Right forelimb (tissue), 1 donor: ENCODE results near the gene BCL2L11.

Source experiments
- DNase-seq: peaks from one replicate; pipeline ENCODE4 v3.0.0-alpha.2; 2018

The BCL2L11 gene

DNA sequence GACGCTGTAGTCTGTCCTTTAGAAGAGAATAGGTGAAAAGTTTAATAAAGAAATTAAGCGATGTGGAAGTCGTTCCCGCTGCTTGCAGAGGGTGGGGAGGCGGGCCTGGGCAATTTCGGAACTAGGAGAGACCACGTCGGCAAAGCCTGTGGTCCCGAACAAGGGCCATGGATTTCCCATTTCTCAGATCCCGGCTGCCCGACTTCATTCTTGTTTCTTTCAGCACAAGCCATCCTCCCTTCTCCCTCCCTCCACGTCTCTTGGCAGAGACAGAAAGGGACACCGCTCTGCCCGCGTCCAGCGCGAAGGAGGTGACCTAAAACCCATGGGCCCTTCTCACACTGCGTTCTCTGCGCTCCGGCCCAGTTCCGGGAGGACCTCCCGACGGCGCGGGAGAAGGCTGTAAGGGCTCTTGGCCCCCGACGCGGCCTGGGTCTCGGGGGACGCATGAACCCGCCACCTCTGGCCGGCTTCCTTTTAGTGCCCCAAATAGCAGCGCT, 2.2 kb upstream of the BCL2L11 start:
- DNase-seq = peak; percentile 66

DNA sequence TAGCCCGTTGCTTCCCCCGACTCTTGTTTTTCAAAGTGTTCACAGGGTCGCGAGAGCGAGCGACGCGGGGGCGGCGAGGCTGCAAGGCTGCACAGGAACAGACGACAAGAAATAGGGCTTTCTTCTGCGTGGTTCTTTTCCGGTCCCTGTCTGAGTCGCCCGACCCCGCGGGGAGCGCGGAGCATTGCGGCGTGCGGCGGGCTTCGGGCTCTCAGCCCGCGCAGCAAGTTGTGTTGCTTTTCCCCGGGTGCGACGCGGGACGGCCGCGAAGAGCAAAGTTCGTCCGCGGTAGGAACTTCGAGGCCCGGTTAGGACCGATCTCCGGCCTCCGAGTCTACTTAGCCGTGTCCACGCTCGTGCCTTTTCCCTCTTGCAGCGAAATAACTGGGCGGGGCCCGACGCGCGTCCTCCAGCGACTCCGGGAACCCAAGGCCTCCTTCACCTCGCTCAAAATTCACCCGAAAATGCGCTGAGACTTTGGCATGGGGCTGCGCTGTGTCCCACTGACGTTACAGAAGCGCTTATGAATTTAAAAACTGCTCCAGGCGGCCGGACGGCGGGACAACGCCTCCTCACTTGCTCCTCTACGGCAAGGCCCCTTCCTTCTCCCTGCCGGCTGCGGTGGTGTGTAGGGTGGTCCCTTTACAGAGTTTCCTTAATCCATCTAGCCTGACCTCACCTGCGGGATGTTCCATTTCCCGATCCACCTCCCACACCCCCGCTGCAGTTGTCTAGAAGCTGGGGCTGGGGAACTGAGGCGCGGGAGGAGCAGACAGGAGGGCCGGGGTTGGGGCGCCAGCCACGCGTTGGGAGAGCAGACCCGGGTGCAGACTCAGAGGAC, 1.5 kb upstream of the BCL2L11 start:
- DNase-seq = peak; percentile 61

DNA sequence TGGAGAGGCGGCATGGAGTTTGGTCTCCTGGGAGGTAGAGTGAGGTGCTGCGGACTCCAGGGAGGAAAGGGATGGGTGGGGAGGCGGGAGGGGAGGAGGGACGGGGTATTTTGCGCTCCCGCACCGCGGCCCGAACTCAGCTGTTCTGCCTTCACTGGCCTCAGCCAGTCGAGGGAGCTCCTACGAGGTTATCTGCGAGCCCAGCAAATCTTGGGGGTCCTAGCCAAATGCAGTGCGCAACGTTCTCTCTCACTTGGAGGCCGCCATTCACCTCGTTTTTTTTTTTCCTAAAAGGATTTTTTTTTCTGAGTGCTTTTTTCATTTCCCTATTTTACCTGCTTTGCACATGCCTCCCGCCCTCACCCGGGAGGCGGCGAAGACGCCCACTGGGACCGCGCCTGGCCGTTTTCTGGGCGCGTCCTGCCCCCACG, 877 bp upstream of the BCL2L11 start:
- no peak for DNase-seq

DNA sequence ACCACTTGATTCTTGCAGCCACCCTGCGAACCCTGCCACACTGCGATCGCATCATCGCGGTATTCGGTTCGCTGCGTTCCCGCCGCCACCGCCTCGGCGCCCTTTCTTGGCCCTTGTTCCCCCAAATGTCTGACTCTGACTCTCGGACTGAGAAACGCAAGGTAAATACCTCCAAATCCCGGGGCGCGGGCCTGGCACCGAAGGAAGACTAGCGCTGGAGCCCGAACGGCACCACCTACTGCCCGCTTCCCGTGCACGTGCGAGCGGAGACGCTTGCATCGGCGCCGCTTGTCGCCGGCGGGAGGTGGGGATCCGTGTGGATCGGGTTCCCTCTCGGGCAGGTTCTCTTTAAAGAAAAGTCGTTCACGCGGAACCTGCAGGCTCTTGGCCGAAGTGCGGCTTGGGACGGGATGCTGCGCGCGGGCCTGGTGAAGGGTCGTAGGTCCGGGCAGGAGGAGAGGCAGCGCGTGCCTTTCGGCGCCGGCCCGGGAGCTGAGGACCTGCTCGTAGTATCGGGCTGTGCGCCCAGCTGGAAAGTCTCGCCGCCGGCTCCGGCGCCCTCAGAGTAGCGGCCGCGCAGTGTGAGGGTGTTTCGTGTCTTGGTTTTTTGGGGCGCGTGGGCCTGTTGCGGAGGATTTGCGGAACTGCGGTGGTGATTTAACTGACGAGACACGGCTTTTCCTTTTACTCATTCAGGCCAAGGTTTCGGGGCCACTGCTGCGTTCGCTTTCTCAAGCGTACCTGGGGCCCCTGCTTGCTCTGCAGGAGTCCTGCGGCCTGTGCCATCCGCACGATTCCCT, 514 bp downstream of the BCL2L11 start:
- peak; percentile 77 for DNase-seq

DNA sequence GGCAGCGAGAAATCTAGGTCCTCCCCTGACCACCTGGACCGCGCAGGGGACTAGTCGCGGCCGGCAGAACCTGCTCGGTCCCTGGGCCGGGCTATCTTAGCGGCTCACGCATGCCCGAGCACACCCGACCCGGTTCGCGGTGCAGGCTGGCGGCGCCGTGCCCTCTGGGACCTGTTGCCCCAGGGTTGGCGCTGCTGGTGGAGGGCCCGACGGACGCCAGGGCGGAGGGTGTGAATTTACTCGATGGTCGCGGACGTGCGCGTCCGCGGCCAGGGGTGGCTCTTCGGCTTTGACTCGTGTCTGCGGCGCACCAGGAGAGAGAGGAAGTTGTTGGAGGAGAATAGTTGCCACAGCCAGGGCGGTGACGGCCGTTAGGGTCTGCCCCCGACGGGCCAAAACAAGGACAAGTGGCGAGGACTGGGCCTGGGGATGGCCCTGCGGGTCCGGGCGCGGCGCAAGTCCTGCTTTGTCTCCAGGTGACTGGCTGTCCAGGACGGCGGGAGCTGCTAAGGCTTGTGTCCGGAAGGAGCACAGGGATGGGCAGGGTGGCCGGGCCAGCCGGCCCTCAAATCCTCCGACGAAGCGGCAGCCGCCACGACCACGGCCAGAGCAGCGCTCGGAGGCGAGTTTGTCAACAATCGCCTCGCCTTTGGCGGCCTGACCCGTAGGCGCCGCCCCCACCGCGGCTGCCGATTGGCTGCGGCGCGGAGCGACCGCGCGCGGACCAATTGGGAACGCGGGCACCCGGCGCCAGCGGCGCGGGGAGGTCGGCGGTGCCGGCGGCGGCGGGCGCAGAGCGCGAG, 1.3 kb downstream of the BCL2L11 start:
- no peak for DNase-seq

DNA sequence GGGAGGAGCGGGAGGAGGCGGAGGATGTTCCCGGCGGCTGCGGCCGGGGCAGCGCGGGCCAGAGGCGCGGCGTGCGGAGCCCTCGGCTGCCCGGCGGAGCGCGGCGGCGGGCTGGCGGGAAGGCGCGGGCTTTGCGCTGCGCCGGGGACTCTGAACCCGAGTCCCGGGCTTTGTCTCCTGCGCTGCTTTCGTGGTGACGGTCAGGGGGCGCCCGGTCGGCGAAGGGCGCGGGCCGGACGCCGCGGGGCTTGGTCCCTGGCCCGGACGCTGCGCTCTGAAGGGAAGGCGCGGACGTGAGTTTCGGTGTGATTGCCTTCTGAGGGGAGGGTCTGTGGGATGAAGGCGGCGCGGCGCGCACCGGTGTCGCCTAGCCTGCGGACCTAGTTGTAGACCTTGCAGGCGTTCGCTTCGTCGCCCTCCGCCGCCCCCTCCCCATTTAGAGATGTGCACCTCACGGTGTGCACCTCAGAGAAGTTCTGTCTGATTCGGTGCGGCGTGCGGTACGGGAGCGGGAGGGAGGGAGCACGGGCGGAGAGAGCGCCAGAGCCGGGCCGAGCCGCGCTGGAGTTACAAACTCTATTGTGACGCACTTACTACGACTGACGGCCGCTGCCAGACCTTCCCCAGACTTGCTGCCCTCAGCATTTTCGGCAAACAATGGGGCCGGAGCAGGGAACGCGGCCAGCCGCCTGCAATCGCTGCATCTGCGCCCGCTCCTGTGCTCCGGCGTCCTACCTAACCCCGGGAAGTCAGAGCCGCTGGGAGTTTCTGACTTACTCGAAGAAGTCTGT, 2.1 kb downstream of the BCL2L11 start:
- DNase-seq = peak; percentile 91

DNA sequence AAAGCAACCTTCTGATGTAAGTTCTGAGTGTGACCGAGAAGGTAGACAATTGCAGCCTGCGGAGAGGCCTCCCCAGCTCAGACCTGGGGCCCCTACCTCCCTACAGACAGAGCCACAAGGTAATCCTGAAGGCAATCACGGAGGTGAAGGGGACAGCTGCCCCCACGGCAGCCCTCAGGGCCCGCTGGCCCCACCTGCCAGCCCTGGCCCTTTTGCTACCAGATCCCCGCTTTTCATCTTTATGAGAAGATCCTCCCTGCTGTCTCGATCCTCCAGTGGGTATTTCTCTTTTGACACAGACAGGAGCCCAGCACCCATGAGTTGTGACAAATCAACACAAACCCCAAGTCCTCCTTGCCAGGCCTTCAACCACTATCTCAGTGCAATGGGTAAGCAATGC, 3.0 kb downstream of the BCL2L11 start:
- DNase-seq = no peak

DNA sequence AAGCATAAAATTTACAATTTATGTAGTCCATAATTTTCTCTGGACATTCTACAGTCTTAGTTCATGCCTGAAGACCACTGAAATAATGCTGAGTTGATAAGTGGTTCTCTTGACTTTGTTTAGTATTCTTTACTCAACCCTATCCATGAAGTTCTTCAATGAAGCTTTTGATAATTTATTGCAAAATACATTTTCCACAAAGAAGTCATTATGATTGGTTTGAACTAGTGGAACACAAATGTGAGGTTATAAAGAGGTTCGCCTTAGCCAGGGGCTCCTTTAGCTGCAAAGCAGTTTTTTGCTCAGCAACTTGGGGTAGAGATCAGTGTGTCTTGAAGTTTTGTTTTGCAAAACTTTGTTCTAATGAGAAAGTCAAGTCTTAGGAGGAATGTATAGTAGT, 5.9 kb downstream of the BCL2L11 start:
- DNase-seq = no peak

DNA sequence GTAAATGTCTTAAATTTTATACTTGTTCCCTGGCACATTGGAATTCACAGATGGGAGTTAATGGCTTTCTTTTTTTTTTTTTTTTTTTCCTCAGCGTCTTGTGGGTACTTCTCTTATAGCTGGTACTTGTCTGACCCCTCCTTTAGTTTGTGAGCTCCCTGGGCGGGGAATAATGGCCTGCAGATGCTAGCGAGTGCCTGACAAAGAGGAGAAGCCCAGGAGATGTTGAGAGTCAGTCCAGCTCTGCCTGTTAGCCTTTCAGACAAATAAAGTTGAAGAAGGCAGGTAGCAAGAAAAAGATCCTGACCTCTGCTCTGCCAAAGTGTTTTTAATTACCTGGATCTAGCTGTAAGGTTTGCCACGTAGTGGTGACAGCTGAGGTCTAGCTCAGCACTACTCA, 6.6 kb downstream of the BCL2L11 start:
- DNase-seq = no peak

DNA sequence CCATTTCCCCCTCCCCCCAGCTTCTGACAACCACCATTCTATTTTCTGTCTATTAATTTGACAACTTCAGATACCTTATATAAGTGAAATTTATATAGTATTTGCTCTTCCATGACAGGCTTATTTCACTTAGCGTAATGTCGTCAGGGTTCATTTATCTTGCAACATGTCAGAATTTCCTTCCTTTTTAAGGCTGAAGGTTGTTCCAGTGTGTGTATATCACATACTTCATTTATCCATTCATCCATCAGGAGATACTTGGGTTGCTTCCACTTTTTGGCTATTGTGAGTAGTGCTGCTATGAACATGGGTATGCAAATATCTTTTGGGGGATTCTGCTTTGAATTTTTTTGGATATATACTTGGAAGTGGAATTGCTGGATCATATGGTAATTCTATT, 7.4 kb downstream of the BCL2L11 start:
- no peak for DNase-seq

DNA sequence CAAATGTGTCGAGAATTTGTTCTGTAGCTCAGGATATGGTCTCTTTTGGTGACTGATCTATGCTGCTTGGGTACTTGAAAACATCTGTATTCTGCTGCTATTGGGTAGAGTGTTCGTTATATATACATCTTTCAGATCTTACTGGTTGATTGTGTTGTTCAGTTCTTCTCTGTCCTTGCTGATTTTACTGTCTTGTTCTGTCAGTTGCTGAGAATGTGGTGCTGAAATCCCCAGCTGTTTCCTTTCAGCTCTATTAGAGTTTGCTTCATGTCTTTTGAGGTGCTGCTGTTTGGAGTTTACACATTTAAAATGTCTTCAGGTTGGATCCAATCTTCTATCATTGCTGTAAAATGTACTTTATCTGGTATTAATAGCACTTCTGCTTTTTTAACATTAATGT, 12.9 kb downstream of the BCL2L11 start:
- DNase-seq = no peak

DNA sequence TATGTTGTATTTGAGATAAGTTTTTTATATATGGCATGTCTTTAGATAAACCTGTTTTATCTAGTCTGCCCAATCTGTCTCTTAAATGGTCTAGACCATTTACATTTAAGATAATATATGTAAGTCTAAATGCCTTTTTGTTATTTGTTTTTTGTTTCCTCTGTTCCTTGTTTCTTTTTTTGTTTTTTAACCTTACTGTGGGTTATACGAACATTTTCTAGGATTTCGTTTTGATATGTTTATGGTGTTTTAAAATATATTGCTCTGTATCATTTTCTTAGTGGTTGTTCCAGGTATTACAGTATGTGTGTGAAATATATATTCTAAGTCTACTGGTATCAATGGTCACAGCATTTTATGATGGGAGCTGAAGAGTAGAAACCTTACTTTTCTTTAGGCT, 13.3 kb downstream of the BCL2L11 start:
- no peak for DNase-seq

DNA sequence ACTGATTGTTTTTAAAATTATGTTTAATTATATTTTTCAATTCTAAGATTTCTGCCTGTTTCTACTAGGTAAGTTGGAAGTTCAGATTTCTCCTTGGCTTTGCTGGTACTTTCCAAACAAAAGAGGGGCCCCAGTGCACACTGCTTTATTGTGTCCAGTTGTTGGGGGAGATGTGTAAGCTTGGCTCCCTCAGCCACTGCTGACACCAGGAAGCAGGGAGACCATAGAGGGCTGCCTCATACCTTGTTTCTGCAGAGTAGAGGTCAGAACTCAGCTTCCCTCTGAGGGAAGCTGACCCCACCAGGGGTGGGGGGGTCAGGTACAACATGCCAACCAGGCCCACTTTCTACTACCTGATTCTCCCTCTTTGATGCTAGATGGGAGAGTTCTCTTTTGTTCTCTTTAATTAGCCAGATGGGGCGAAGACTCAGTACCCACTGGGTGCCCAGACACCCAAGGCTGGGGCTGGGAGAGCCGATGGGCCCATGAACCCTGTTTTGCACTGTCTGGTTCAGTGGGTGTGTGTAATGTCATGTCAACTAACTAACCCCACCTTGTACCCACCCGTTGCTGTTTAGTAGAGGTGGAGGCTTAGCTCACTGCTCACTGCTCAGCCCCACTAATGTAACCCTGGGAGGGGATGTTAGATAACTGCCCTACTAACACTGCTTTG, 14.7 kb downstream of the BCL2L11 start:
- DNase-seq = no peak

DNA sequence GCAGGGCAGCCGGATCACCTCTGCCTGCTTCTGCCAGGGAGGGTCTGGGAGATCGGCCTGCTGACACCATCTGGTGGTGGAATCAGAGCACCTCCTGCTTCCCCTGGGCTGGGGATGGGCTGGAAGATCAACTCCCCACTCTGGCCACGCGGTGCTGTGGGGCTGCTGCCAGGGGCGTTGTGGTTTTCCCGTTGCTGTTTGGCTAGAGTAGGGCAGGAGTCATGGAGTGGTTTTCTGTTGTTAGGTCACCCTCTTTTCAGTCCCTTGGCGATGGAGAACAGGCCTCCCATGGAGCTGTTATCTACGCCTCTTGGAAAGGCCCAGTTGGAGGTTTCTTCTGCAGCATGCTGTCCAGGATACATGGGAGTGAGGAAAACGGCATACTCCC, 15.2 kb downstream of the BCL2L11 start:
- DNase-seq = no peak

DNA sequence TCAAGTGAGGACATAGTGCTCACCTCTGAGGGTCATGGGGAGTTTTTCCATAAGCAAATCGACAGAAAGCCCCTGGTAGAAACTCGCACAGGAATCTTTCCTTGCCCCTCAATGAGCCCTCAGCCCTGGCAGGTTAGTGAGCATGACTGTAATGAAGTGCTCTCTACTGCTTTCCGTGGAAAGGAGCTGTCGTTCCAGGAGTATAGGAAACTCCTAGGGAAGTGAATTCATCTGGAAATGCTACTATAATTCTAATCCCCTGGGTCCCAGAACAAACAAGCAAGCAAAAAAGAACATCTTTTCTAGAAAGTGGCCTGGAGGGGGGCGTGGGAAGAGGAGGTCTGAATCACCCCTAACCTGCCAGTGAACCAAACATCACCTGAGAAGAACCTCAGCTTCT, 18.1 kb downstream of the BCL2L11 start:
- no peak for DNase-seq

DNA sequence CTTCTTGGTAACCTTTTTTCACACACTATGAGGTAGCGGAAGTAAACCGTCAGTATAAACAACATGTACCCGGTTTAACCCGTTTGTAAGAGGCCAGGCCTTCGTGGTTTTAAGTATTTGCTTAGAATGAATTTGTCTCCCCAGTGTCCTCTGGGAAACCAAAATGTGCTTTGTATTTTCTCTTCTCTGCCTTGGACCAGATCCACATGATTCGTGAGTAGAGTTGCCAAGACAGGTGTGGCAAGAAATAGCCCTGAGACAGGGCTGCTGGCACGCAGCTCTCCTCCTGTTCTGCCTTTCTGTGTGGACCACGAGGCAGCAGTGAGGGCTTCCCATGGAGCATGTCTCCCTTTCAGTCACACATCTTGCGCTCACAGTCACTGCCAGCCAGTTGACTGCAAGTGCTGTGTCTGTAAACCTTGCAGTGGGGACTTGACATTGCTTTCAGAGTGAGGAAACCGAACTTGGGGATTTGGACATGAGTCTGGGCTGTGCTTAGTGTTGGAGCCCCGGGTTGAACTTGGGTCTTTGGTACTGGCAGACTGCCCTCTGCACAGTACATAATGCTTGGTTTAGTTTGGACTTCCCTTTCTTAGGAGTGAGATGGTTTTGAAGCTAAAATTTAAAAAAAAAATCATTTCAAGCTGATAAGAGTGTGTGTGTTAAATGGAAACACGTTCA, 19.1 kb downstream of the BCL2L11 start:
- DNase-seq = no peak

DNA sequence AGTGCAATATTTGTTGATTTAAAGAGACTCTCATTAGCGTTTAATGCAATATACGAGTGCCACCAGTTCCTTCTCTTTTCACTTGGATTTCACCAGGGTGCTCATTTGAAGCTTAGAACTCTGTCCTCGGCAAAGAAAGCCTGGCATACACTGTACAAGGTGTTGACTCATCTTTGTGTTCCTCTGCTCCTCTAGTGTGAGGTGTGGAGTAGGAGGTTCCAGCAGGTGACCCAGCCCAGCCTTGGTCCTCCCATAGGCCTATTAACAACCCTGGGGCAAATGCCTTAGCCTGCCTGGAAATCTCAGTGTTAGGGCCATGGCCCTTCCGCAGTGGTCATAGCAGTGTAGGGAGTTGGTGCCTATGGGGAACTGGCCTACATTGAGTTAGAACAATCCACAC, 20.1 kb downstream of the BCL2L11 start:
- no peak for DNase-seq

DNA sequence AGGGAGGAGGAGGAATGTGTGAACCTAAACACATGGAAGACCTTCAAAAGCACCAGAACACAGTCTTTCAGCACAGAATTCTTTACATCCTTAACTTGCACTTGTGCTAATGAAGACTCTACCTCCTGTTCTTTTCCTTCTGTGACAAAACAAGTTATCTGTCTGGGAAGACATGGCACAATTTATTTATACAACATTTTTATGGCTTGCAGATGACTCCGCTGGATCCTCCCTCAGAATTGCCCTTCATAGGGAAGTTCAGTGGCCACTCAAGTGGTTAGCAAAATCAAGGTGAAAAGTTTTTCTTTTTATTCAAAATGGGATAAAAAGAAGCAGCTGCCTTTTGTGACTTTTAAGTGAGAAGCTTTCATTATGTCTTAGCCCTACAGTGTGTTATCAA, 21.4 kb downstream of the BCL2L11 start:
- DNase-seq = no peak

DNA sequence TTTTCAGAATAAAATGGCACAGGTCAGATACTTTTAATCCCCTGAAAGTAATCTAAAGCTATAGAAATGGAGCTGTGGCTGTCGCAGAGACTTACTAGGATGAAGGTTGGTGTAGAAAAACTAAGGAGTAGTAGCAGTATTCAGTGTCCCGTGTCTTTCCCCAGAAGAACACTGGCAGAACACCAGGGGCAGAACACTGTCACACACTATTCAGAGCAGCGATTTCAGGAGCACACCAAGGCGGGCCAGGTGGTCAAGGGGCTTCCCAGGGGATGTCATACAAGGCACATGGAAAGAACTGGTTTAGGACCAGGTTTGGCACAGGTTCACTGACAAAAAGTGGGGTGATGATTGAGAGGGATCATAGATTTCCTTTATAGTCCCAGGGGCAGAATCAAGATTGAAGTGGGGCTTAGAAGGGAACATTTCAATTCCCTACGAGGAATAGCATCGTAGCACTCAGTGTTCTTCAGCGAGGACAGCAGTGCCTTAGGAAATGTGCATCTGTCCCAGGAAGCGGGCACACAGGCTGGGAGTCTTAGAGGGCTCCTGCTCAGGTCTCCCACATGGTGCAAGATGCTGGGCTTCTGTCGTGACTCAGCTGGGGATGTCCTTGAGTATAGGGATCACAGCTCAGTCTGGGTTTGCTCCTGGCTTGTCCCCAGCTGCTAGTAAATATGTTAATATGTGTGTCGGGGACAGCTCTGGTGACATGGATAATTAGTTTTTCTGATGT, 22.6 kb downstream of the BCL2L11 start:
- DNase-seq = no peak

DNA sequence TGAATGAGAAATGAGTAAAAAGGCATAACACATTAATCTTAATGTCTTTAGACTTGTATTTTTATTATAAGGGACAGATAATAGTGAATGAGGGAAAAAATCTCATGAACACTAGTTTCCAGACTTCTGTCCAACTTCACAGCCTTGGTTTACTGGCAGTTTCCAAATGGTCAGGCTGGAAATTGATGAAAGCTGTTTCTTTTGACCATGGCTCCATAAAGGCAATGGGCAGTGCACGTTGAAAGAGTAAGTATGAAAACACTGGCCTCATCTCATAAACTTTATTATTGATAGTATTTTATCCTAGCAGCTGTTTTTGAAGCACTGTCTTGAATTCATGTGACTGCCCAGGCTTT, 23.1 kb downstream of the BCL2L11 start:
- DNase-seq = no peak
